ENCODE results near the gene WRNIP1.

Gene WRNIP1

DNA sequence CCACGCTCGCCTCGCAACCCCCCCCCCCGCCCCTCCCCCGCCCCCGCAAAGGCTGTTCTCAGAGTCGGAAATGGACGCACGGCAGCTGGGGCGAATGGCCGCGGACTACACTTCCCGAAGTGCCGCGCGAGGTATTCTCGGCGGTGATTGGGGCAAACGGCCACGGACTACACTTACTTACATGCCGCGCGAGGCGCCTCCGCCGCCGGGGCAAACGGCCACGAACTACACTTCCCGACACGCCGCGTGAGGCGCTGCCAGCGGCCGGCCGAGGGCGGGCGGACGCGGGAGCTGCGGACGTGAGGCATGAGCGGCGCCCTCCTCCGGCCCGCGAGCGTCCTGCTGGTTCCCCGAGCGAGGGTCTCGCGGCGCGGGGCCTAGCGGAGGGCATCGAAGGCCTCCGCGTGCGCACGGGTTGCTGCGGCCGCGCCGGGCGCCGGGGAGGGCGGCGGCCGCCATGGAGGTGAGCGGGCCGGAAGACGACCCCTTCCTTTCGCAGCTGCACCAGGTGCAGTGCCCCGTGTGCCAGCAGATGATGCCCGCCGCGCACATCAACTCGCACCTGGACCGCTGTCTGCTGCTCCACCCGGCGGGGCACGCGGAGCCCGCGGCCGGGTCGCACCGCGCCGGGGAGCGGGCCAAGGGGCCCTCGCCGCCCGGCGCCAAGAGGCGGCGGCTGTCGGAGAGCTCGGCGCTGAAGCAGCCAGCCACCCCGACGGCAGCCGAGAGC lies at the start of gene WRNIP1:
Gene WRNIP1 (plus strand): TSS at position 228 of the 730 bp plus-strand sequence. CDS start 230 bp downstream, at position 458.
- DNase-seq = peak; percentile 97 to 99

- no peak for DNase-seq
Measured at GRCh38 chr6:2715737-2716136, 49.5 kb upstream of the WRNIP1 start.

DNA sequence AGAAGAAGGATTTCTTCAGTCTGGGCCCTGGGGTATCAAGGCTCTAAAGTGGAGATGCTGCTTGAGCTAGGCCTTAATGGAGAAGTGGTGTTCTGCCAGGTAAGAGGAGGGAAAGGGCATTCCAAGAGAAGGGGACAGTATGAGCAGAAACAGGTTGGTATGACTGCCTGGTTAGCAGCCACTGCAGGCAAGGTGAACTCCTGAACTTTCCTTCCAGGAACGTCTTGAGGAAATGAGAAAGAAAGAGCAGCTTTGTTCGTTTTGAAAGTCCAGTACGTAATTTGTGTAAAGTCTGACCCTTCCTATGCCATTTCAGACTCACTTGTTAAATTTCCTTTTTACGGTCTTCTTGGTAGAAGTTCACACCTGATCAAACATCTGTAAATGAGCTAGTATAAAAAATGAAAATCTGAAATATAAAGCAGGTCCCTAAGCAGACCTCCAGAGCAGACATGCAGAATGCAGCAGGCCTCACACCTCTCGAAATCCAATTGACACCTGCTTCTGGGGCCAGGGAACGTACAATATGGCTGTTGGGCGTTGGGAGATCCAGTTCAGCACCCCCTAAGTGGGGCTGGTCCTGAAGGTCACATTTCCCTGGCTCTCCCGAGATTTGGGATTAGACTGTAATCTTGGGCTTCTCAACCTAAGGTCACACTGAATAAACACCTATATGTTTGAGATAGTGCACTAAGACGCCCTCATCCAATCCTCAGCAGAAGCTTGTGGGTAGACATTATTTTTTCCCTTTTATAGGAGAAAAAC lies 48.1 kb upstream of the WRNIP1 start:
- DNase-seq = no peak

DNA sequence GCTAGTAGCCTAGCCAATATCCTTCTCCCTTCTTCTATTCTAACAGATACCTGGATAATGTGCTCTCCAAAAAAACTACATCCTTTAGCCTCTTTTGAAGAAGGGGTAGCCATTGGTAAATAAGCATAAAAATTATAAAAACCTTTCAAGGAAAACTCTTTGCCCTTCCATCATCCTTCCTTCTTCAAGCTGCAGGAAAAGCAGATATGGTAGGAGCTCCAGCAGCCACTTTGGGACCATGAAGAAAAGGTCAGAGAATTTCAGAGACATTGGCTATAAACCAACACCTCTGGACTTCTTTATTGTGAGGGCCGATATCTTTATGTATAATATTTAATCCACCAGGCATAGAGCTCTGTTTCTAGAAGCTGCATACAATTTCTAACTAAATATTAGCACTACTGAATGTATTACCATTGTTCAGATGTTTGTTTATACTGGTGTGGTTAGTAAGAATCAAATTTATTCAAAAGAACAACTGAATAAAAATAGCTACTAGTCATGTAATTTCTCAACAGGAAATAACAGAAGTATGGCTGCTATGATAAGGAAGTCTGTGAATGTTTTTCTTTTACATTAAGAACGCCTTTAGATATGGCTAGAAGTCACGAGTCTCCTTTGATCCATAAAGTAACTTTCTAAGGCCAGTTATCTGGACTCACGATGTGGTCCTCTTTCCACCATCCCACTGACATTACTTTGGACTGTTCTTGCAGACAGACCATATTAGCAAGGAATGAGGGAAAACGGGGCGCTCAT lies 46.7 kb upstream of the WRNIP1 start:
- no peak for DNase-seq

- no peak for DNase-seq
Measured at GRCh38 chr6:2719093-2719455, 46.1 kb upstream of the WRNIP1 start.

DNA sequence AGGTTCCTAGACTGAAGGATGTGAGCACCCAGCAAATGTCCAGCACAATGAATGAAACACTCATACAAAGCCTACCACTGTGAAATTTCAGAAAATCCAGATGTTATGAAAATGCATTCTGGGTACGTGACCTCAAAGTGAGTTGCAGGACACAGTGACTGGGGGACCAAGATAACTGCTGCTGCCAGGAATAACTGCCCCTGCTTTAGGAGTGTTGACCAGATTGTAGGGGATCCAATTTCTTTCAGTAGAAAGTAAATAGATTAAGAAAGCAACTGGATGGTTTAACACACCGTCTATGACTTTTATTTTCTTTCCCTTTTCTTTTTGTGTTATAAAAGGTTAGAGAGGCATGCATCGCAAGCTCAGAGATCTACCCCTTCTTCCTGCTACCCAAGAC lies 44.0 kb upstream of the WRNIP1 start:
- DNase-seq = no peak

- DNase-seq = no peak
Measured at GRCh38 chr6:2725364-2725988, 39.7 kb upstream of the WRNIP1 start.

- no peak for DNase-seq
Measured at GRCh38 chr6:2725999-2726567, 39.1 kb upstream of the WRNIP1 start.

- no peak for DNase-seq
Measured at GRCh38 chr6:2729921-2730320, 35.3 kb upstream of the WRNIP1 start.

DNA sequence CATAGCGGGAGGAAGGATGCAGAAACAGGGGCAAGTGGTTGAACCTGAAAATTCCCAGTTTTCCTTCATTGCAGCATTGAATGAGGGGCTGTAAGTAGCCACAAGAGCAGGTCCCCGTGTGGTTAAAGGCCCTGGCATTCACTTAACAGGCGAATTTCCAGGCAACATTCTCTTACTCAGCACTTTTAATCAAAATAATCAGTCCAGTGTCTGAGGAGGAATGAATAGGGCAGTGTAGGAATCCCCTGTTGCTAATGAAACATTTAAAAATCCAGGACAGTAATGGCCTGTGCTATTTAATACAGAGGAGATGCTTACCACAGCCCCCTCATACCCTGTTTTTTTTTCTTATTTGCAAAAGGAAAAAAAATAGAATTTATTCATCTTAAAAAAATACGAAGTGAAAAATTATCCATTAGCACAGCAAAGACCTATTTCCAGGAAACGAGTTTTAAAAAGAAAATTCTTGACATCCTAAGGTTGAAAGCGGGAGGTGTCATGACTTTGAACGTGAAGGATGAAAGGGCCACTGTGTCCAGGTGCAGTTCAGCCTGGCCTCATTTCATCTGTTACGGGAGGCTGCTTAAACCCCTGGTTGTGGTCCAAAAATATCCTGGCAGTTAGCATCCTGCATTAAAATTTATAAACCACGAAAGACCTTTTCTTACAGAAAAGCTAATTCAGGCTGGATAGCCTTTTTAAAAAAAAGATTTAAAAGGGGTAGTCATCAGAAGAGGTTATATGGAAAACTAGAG lies 34.7 kb upstream of the WRNIP1 start:
- no peak for DNase-seq

DNA sequence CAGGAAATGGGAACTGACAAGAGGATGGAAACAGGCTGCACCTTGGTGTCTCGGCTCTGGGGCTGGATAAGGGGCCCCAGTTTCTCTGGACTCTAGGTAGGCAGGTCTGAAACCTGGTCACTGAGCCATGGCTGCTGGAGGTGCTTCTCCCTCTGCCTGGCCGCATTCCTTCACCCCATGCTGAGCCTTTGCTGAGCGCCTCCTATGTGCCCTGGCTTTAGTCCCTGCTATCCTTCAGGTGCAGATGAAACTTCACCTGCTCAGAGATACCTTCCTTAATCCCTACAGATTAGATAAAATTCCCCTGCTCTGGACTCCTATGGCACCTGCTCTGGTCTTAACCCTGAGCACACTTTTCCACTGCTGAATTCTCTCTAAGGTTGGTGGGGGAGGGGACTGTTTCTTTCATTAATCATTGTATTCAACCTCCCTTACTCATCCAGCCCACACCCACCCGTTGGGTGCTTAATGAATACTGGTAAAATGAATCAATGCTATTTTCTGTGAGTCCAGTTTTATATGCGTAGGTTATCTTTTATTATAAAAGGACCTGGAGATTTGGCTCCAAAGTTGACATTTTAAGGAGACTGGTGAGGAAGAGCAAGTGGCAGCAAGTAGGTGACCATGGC lies 33.8 kb upstream of the WRNIP1 start:
- no peak for DNase-seq

DNA sequence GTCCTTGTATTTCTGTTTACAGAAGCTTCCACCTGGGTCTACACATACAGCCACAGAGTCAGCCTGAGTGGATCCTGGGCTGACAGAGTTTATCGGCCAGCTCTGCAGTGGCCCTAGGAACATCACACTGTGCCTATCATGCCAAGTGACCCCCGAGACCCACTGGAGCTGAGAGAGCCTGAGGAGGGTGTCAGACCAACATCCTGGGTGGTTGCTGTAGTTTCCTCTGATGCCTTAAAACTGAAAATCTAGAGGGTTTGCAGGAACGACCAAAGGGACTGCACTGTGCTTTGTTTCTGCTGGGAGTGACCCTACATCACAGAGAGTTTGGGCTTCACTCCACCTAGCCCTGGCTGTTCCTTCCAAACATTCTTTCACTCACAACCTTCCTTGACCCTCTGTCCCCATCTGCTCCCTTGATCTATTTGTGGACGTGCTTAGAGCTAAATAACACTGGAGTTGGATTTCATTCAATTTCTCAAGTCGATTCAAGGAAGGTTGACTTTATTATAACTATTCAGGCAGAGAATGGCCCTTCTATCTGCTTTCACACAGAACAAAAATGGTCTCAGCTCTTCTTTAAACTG lies 32.6 kb upstream of the WRNIP1 start:
- no peak for DNase-seq

DNA sequence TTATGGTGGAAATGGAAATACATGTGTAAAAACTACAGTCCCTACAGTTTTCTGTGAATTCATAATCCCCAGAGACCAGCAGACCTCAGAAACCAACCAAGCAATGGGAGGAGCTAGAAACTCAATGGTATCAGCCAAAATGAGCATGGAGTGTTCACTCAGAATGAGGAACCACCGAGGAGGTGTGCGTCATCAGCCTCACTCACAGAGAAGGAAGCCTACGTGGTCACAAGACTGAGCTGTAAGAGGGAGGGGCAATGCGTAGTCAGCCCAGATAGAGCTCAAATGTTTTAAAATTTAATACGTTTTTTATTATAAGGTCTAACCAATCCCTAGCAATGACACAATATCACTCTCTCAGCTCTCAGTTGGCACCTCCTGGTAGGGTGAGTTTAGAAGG lies 31.9 kb upstream of the WRNIP1 start:
- no peak for DNase-seq

DNA sequence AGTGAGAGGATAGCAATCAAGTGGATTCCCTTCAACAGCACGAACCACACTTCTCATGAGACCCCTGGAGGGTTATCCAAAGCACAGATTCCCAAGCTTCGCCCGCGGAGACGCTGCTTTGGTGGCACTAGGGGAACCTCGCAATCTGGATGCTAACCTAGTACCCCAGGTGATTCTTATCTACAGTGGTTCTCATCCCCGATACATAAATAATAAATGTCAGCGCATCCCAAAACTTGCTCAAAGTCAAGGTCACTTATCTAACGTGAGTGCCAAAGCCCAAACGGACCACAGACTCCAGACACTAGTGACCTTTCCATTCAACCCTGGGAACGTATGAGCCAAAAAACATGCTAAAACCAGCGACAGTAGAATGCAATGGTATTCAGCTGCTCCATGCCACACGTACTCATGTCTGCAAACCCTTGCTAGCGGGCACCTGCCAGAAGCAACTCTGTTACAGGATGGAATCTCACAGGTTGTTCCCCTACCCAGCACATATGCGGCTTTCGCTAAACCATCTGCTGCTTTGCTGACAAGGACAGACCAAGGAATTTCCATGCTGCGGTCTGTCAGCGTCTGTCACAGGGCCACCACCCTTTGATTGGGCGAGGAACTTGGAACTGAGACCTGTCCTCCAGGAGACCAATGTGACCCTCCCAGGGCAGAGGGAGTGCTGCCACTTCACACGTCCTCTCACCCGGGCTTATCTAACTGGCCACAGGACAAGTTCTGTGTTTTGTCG lies 31.3 kb upstream of the WRNIP1 start:
- no peak for DNase-seq

GRCh38 chr6:2734488-2735166 lies 30.6 kb upstream of the WRNIP1 start:
- DNase-seq = no peak

DNA sequence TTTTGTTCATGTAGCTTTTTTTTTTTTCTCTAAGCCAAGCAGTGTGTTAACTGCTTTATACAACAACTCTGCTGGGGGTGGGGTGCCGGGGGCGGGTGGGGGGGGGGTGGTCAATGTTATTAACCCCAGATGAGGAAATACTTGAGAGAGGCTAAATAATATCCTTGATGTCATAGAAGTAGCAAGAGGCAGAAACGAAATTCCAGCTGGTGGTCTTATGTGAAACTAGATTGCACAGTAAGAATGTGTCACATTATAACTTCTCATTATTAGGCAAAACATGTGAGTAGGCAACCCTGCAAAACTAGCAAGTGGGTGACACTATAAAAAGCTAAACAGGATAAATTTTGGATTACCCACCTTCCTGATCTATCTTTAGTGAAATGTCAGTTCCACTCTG lies 27.3 kb upstream of the WRNIP1 start:
- DNase-seq = no peak

GRCh38 chr6:2738373-2738979 lies 26.7 kb upstream of the WRNIP1 start:
- peak; percentile 50 to 55 for DNase-seq

DNA sequence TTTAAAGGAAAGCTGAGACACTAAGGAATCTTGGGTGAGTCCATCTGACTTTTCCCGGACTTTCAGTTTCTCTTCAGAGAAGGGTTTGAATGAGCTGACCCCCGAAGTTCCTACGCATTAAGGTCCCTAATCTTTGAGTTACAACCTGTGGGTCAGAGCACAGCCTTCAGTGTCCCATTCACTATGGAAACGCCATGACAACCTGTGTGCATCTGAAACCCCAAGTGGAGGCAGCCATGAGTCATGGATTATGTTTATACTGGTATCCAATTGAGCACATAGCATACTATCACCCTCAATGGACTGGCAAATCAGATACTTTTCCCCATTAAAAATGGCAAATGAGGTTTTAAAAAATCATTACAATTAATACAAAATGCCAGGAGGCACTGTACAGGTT lies 25.9 kb upstream of the WRNIP1 start:
- DNase-seq = no peak

GRCh38 chr6:2740581-2740980 lies 24.6 kb upstream of the WRNIP1 start:
- no peak for DNase-seq

Measured in SHP77 (cell line).